CD4-positive, alpha-beta T cell (primary cell): ENCODE measurements around the gene UBE2O. TPM values are rescaled to one million over a fixed set of nuclear protein-coding genes. Genes with fewer than 3 reads are reported as not detected.

Source experiments
- ATAC-seq: fragments of 200-7000 bp; cut with Tn5 transposase; one replicate; pipeline ENCODE4 v1.10.0; 2022; ENCODE audit warnings: mild to moderate bottlenecking; ENCODE audit not compliant: poor library complexity
- CTCF ChIA-PET: fragments of 350-600 bp; sonication (Branson Sonifier 250); formaldehyde crosslinking; loops from one replicate; lab custom pipeline; 2021; ENCODE audit warnings: antibody characterized with exemption, inconsistent platforms; lab: Charles Lee
- POLR2A ChIA-PET: fragments of 350-600 bp; sonication (Branson Sonifier 250); formaldehyde crosslinking; loops from one replicate; lab custom pipeline; 2021; ENCODE audit warnings: antibody characterized with exemption, inconsistent platforms; lab: Charles Lee
- DNase-seq, 14 experiments: peaks; one replicate each; pipeline ENCODE4 v3.0.0-alpha.2; 2013 to 2020; ENCODE audit warnings: mixed read lengths in 2 of 14
- H3K27ac ChIP-seq, 2 donors: one replicate each; pipeline versions ENCODE4 v1.5.1 to v1.7.0; 2013; ENCODE audit warnings: low read length in 2 of 2, low read depth in 1 of 2, mild to moderate bottlenecking in 1 of 2
- H3K27me3 ChIP-seq, 2 experiments: 1 replicate in 1 of 2; 2 replicates in 1 of 2; pipeline versions ENCODE4 v1.6.1 to v1.7.0; 2013; ENCODE audit warnings: low read length in 2 of 2, control low read depth in 1 of 2, mild to moderate bottlenecking in 1 of 2, moderate library complexity in 1 of 2; ENCODE audit not compliant: insufficient read depth in 2 of 2, control insufficient read depth in 1 of 2
- H3K36me3 ChIP-seq: one replicate; pipeline ENCODE4 v1.6.1; 2013; ENCODE audit warnings: low read length, control low read depth; ENCODE audit not compliant: insufficient read depth
- H3K4me1 ChIP-seq: one replicate; pipeline ENCODE4 v1.6.1; 2013; ENCODE audit warnings: low read length, control low read depth; ENCODE audit not compliant: insufficient read depth
- H3K4me3 ChIP-seq: one replicate; pipeline ENCODE4 v1.5.1; 2013; ENCODE audit warnings: mild to moderate bottlenecking, low read length, moderate library complexity
- H3K9me3 ChIP-seq, 2 experiments: 1 replicate in 1 of 2; 2 replicates in 1 of 2; pipeline versions ENCODE4 v1.6.1 to v1.7.0; 2013; ENCODE audit warnings: low read length in 2 of 2, mild to moderate bottlenecking in 2 of 2, control low read depth in 1 of 2, moderate library complexity in 1 of 2; ENCODE audit not compliant: control insufficient read depth in 1 of 2, insufficient read depth in 1 of 2
- H3K27ac Mint-ChIP-seq: one replicate; pipeline ENCODE4 v1.8.0; 2020; ENCODE audit warnings: mixed read lengths
- H3K27me3 Mint-ChIP-seq: one replicate; pipeline ENCODE4 v1.8.0; 2021; ENCODE audit warnings: mixed read lengths
- H3K36me3 Mint-ChIP-seq: one replicate; pipeline ENCODE4 v1.8.0; 2021; ENCODE audit warnings: low read depth, mixed read lengths
- H3K4me1 Mint-ChIP-seq: one replicate; pipeline ENCODE4 v1.8.0; 2021; ENCODE audit warnings: low read depth, mixed read lengths
- H3K4me3 Mint-ChIP-seq: one replicate; pipeline ENCODE4 v1.8.0; 2020; ENCODE audit warnings: mild to moderate bottlenecking, mixed read lengths
- H3K9me3 Mint-ChIP-seq: one replicate; pipeline ENCODE4 v1.8.0; 2020; ENCODE audit warnings: mixed read lengths
- CTCF ChIP-seq: fragments of 200-600 bp; IDR thresholded peaks from one replicate; pipeline ENCODE4 v1.8.0; 2022; ENCODE audit warnings: antibody characterized with exemption, mild to moderate bottlenecking
- intact Hi-C, 2 experiments: fragments of 100-400 bp; cut with DNase I in 1 of 2; cut with micrococcal nuclease in 1 of 2; formaldehyde crosslinking; loops; one replicate each; pipeline versions ENCODE4 v1.15.1 to v1.9.0; 2023 to 2025; cut with DNase I, micrococcal nuclease
- total RNA-seq, 174 experiments: library from RNA in 2 of 174; stranded (reverse) in 2 of 174; gene quantifications; one replicate each; pipeline ENCODE4 v1.2.3 and lab custom pipeline; 2021 to 2026

Gene UBE2O
- total RNA-seq, 2 experiments from 2014 or later: 22.7 to 25.1 TPM

- TF ChIP-seq CTCF: no peak
- peaks cover 2% of the 10 kb centered on the region for H3K36me3 ChIP-seq
- H3K4me1 ChIP-seq: peaks cover 79% of the 10 kb centered on the region
- Mint-ChIP-seq H3K4me1 (peaks cover 51% of the 10 kb centered on the region), H3K4me3 (no peak overlapping the region), H3K36me3 (no peaks in the 10 kb centered on the region), H3K27me3 (no peaks in the 10 kb centered on the region), H3K27ac (no peak overlapping the region), H3K9me3 (no peaks in the 10 kb centered on the region)
- POLR2A ChIA-PET: no interaction called here
- no peak overlapping the region for H3K4me3 ChIP-seq
- intact Hi-C loops: no loop called here
- no peaks in the 10 kb centered on the region for H3K27me3 ChIP-seq
- DNase-seq: no peak
- H3K27ac ChIP-seq: no peak overlapping the region
- no peaks in the 10 kb centered on the region for H3K9me3 ChIP-seq
- CTCF ChIA-PET: no interaction called here
- ATAC-seq: no peak
Observed at GRCh38 chr17:76497699-76497978, 44.7 kb upstream of the UBE2O start.

DNA sequence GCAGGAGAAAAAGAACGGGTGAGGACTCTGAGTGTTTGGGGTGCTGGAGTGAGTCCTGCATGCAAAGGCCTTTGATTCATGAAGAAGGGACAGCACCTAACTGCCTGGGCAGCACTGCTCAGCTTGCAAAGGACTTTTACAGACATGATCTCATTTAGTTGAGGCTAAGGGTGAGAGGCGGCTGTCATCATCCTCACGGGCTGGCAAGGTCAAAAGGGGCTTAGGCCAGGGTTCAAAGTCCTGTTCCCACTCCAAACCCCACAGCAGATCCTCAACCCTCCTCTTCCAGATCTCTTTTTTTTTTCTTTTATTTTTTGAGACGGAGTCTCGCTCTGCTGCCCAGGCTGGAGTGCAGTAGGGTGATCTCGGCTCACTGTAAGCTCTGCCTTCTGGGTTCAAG, 43.5 kb upstream of the UBE2O start:
- TF ChIP-seq CTCF: no peak
- Mint-ChIP-seq H3K27me3 (no peaks in the 10 kb centered on the region), H3K4me3 (no peak overlapping the region), H3K36me3 (no peaks in the 10 kb centered on the region), H3K9me3 (no peaks in the 10 kb centered on the region), H3K27ac (no peak overlapping the region), H3K4me1 (peaks cover 54% of the 10 kb centered on the region)
- Histone ChIP-seq H3K4me3 (no peak overlapping the region), H3K4me1 (peaks cover 80% of the 10 kb centered on the region), H3K27ac (no peak overlapping the region), H3K27me3 (no peaks in the 10 kb centered on the region), H3K36me3 (peaks cover 2% of the 10 kb centered on the region), H3K9me3 (no peaks in the 10 kb centered on the region)
- ChIA-PET POLR2A (no interaction called here), CTCF (no interaction called here)
- ATAC-seq (no peak), DNase-seq (no peak)
- intact Hi-C loops: no loop called here

DNA sequence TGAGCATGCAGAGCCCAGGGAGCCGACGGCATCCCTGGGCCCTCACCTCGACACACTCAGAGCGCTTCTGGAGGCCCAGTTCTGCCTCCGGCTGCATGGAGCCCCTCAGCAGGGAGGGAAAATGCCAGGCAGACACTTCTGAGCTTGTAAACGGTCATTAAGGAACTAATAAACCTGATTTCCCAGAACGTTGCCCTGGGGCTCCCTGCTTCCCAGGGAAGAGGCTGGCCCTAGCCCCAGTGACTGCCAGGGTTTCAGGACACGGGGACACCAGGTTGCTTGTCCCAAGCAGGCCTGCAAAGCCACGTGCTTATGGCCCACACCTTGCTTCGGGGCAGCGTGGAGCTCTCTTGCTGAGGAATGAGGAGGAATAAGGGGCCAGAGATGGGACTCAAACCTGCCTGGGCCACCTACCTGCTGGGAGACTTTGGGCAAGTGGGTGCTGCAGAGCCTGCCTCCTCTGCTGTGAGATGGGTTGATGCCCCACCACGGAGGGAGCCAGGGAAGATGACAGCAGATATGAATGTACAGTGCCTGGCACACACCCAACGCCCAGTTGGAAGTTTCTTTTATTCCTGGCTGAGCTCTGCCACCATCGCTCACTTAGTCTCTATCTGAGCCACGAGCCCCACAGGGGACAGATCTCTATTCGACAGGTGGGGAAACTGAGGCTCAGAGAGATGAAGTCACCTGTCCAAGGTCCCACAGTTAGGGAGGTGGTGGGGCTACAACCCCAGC, 42.9 kb upstream of the UBE2O start:
- H3K27me3 ChIP-seq: no peaks in the 10 kb centered on the region
- no peak overlapping the region for H3K27ac Mint-ChIP-seq
- peaks cover 51% of the 10 kb centered on the region for H3K4me1 Mint-ChIP-seq
- intact Hi-C loops: no loop called here
- ChIA-PET POLR2A (no interaction called here), CTCF (no interaction called here)
- peaks cover 2% of the 10 kb centered on the region for H3K36me3 ChIP-seq
- ATAC-seq (no peak), DNase-seq (no peak)
- no peaks in the 10 kb centered on the region for H3K36me3 Mint-ChIP-seq
- peaks cover 84% of the 10 kb centered on the region for H3K4me1 ChIP-seq
- H3K4me3 Mint-ChIP-seq: no peak overlapping the region
- no peak overlapping the region for H3K4me3 ChIP-seq
- no peaks in the 10 kb centered on the region for H3K27me3 Mint-ChIP-seq
- TF ChIP-seq CTCF: no peak
- H3K9me3 Mint-ChIP-seq: no peaks in the 10 kb centered on the region
- H3K27ac ChIP-seq: no peak overlapping the region
- H3K9me3 ChIP-seq: no peaks in the 10 kb centered on the region
